ENCODE data around the gene DIO1. TPM values are rescaled to one million over a fixed set of nuclear protein-coding genes. Genes with fewer than 3 reads are reported as not detected.

The DIO1 gene
- total and polyA plus RNA-seq, 2 donors (not counting 1 experiment from before 2014, with no cell fraction given): not detected

GRCh38 chr1:53959664-53960250, 65.8 kb downstream of the DIO1 start:
- Mint-ChIP-seq H3K9me3 (ENCODE audit: insufficient read depth) (no peaks in the 10 kb centered on the region), H3K27me3 (no peaks in the 10 kb centered on the region), H3K4me3 (no peak overlapping the region), H3K4me1 (no peaks in the 10 kb centered on the region), H3K27ac (no peak overlapping the region)
- Histone ChIP-seq H3K36me3 (replicated peaks in 1 of 2; ENCODE audit: control extremely low read depth in 1 of 2, control insufficient read depth in 1 of 2, extremely low read depth in 1 of 2, insufficient read depth in 2 of 2, low read length in 1 of 2) (peaks cover 12 to 20% of the 10 kb centered on the region in 2 experiments), H3K27ac (ENCODE audit: low read length in 2 of 2) (no peak overlapping the region), H3K9me3 (ENCODE audit: control extremely low read depth in 1 of 3, control insufficient read depth in 2 of 3, insufficient read depth in 1 of 3, low read length in 2 of 3) (no peaks in the 10 kb centered on the region), H4K20me1 (ENCODE audit: control insufficient read depth, insufficient read depth, low read length, poor library complexity, severe bottlenecking) (no peaks in the 10 kb centered on the region), H3K4me2 (replicated peaks; ENCODE audit: low read depth, low read length, poor library complexity, severe bottlenecking) (no peak overlapping the region), H3K4me1 (ENCODE audit: control insufficient read depth in 2 of 2, insufficient read depth in 2 of 2, low read length in 2 of 2) (peaks cover 0 to 6% of the 10 kb centered on the region in 2 donors), H2AFZ (ENCODE audit: insufficient read depth, low read depth, low read length, poor library complexity, severe bottlenecking) (no peak overlapping the region), H3K79me2 (ENCODE audit: control insufficient read depth, insufficient read depth, low read length) (no peaks in the 10 kb centered on the region), H3K9ac (ENCODE audit: low read length) (no peak overlapping the region), H3K4me3 (ENCODE audit: control extremely low read depth in 1 of 5, extremely low read depth in 1 of 5, insufficient read depth in 1 of 5, low read depth in 2 of 5, low read length in 4 of 5) (no peak overlapping the region), H3K27me3 (replicated peaks in 1 of 4; ENCODE audit: control extremely low read depth in 1 of 4, control insufficient read depth in 3 of 4, insufficient read depth in 4 of 4, low read length in 3 of 4) (no peaks in the 10 kb centered on the region)
- DNase-seq: peak; percentile 64
- intact Hi-C loops (cut with micrococcal nuclease): loop anchor here (1.0 to 5.0 kb wide), 3 partner anchors 81 to 853 kb away; no protein-coding TSS in a partner anchor
- CTCF ChIA-PET: interaction anchor here (0.6 to 3.7 kb wide), 43 partner anchors 8 to 1145 kb away, joined by 3 to 176 read pairs (median 4); partner anchors contain the start of genes IFT25, LRRC42, TMEM59 and YIPF1
- ATAC-seq (ENCODE audit: low read depth): peak; percentile 64
- peak; percentile 81 for TF ChIP-seq CTCF (IDR thresholded peaks at IDR 0.05)
- TF ChIP-seq EZH2 (IDR thresholded peaks at IDR 0.05; ENCODE audit: borderline replicate concordance, insufficient read depth, low read depth, low read length, poor library complexity, severe bottlenecking): no peak
- POLR2A ChIA-PET: interaction anchor here (0.7 to 1.3 kb wide), 3 partner anchors 14 to 86 kb away, joined by 3 to 8 read pairs (median 7); partner anchors contain the start of genes IFT25 and LRRC42

Other genes starting within 250 kb of the DIO1 start
- not detected in 2 replicates for gene GLIS1, start 155.0 kb upstream of the DIO1 start, total RNA-seq
- gene GLIS1, start 155.0 kb upstream of the DIO1 start, polyA plus RNA-seq: not detected in 2 replicates
- gene NDC1, start 55.9 kb upstream of the DIO1 start, total RNA-seq: 12.0 and 15.7 TPM in 2 replicates
- 5.0 and 7.2 TPM in 2 replicates for gene NDC1, start 55.9 kb upstream of the DIO1 start, polyA plus RNA-seq
- gene YIPF1, start 4.4 kb upstream of the DIO1 start, total RNA-seq: 13.9 and 19.3 TPM in 2 replicates
- gene YIPF1, start 4.4 kb upstream of the DIO1 start, polyA plus RNA-seq: 12.2 and 15.8 TPM in 2 replicates
- gene IFT25, start 51.5 kb downstream of the DIO1 start, total RNA-seq: 45.7 and 48.1 TPM in 2 replicates
- gene IFT25, start 51.5 kb downstream of the DIO1 start, polyA plus RNA-seq: 18.0 and 18.2 TPM in 2 replicates
- 10.3 and 12.6 TPM in 2 replicates for gene LRRC42, start 52.2 kb downstream of the DIO1 start, total RNA-seq
- 4.7 and 7.7 TPM in 2 replicates for gene LRRC42, start 52.2 kb downstream of the DIO1 start, polyA plus RNA-seq
- not detected in 2 replicates for gene LDLRAD1, start 124.0 kb downstream of the DIO1 start, total RNA-seq
- not detected in 2 replicates for gene LDLRAD1, start 124.0 kb downstream of the DIO1 start, polyA plus RNA-seq
- gene TMEM59, start 159.0 kb downstream of the DIO1 start, total RNA-seq: 146 and 152 TPM in 2 replicates
- gene TMEM59, start 159.0 kb downstream of the DIO1 start, polyA plus RNA-seq: 61.8 and 66.3 TPM in 2 replicates
- gene TCEANC2, start 159.4 kb downstream of the DIO1 start, total RNA-seq: 13.5 and 15.9 TPM in 2 replicates
- 8.0 and 11.2 TPM in 2 replicates for gene TCEANC2, start 159.4 kb downstream of the DIO1 start, polyA plus RNA-seq